Measurements from ENCODE around the gene PLK3. TPM values are rescaled to one million over a fixed set of nuclear protein-coding genes. Genes with fewer than 3 reads are reported as not detected.
"Not testable (repeated sequence)": the region's sequence is repeated elsewhere in the genome, so short reads cannot be mapped to it uniquely, and the experiment has no call there.

PLK3 gene
- total RNA-seq, 1 donor from 2014 or later: 10.8 TPM

GRCh38 chr1:44808938-44809917 lies 9.1 kb downstream of the PLK3 start:
- peak; percentile 50 for DNase-seq

GRCh38 chr1:44810101-44810761 lies 10.1 kb downstream of the PLK3 start:
- DNase-seq: no peak

GRCh38 chr1:44810762-44811105 lies 10.6 kb downstream of the PLK3 start:
- DNase-seq: not testable (repeated sequence)

GRCh38 chr1:44811234-44811633 lies 11.1 kb downstream of the PLK3 start:
- no peak for DNase-seq

GRCh38 chr1:44812822-44813543 lies 12.8 kb downstream of the PLK3 start:
- DNase-seq: no peak

GRCh38 chr1:44815926-44816325 lies 15.7 kb downstream of the PLK3 start:
- not testable (repeated sequence) for DNase-seq

GRCh38 chr1:44817307-44817706 lies 17.1 kb downstream of the PLK3 start:
- no peak for DNase-seq

GRCh38 chr1:44817771-44818495 lies 17.8 kb downstream of the PLK3 start:
- no peak for DNase-seq

GRCh38 chr1:44819196-44819607 lies 19.0 kb downstream of the PLK3 start:
- no peak for DNase-seq

GRCh38 chr1:44819608-44820327 lies 19.6 kb downstream of the PLK3 start:
- DNase-seq: peak; percentile 92

- no peak for DNase-seq
These were observed 20.4 kb downstream of the PLK3 start for GRCh38 chr1:44820328-44821239.

- no peak for DNase-seq
These were observed 21.1 kb downstream of the PLK3 start for GRCh38 chr1:44821240-44821715.

GRCh38 chr1:44822131-44822701 lies 22.0 kb downstream of the PLK3 start:
- no peak for DNase-seq

GRCh38 chr1:44822981-44823451 lies 22.8 kb downstream of the PLK3 start:
- DNase-seq: no peak

- DNase-seq: not testable (repeated sequence)
These were observed 24.2 kb downstream of the PLK3 start for GRCh38 chr1:44824392-44824791.

GRCh38 chr1:44826375-44827196 lies 26.4 kb downstream of the PLK3 start:
- DNase-seq: no peak

GRCh38 chr1:44827197-44828002 lies 27.2 kb downstream of the PLK3 start:
- no peak for DNase-seq

Measured in tongue (tissue), 2 donors.